NCI-H2171 (cell line): ENCODE data around the gene NECTIN1.
"Not testable (repeated sequence)": the region's sequence is repeated elsewhere in the genome, so short reads cannot be mapped to it uniquely, and the experiment has no call there.

Experiments
- DNase-seq: peaks from one replicate; lab custom pipeline; 2025; lab: John Stamatoyannopoulos, UW

Gene NECTIN1

DNA sequence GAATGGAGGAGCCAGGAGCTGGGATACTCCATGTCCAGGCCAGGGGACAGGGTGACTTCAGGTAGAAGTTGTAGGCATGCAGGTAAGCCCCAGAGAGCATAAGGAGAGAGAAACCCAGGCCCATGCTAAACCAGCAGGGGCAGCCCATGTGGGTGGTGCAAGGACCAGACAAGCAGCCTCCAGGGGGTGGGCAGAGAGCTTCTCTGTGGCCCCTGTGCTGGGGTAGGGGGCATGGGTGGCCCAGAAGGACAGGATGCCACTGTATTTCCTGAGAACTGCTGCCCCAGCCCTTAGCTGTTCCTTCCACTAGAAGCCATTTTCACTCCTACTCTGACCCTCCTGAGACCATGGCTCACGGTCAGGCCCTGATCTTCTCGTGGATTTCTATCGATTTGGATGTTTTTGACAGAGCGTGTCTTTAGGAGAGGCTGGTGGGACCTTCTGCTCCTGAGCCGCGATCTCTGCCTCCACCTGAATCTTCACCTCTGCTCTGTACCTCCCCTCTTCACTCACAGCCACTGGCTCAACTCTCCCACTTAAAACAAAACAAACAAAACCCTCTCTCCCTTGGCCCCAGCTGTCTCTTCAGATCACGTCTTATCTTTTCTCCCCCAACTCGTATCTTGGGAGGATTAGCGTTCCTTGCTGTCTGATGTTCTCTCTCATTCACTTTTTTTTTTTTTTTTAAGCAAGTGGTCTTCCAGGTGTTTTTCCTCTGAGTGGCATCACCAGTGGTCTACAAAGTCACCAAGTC, 112.2 kb downstream of the NECTIN1 start:
- no peak for DNase-seq

DNA sequence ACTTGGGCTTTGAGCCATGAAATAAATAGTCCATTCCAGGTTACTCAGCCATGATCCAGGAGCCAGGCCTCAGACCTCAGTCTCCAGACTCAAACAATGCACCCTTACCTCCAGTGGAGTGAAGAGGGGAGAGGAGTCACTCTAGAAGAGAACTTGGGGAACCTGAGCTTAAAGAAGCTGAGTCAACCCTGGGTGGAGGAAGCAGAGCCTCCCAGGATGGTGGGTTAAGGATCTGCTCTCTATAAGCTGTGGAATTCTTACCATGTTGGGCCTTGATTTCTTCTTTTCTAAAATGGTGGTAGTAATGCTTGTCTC, 113.2 kb downstream of the NECTIN1 start:
- DNase-seq, result no peak

DNA sequence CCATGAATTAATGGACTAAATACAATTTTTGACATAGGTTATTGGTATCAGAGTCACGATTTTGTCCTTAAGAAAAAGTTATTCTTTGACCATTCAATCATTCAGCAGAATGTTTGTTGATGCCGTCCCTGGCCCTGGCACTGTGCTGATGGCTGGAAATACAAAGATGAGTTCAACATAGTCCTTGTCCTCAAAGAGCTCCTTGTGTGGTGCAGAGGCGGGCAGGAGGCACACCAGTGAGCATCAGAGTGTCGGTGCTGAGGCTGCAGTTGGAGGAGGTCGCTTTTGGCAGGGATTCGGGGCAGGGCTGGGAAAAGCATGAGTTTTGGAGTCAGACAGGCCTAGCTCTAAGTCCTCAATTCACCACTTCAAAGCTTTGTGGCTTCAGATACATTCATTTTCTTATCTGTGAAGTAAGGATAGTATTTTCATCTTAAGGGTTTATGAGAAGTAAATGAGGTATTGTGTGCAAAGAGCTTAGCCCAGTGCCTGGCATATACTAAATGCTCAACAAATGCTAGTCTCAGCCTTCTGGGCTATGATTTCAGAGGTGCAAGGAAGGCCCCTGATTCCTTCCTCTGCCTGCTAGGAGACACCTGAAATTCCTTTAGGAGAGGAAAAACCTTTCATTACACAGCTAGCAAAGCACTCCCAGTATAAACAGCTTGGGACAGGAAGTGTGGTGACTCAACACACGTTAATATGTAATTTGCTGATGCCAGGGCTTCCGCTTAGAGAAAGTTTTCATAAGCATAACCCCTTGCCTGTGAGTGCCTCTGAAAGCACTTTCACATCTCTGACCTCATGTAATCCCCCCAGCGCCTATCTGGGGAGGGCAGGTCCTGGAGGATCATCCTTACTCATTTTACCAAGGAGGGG, 113.8 kb downstream of the NECTIN1 start:
- DNase-seq, result no peak

DNA sequence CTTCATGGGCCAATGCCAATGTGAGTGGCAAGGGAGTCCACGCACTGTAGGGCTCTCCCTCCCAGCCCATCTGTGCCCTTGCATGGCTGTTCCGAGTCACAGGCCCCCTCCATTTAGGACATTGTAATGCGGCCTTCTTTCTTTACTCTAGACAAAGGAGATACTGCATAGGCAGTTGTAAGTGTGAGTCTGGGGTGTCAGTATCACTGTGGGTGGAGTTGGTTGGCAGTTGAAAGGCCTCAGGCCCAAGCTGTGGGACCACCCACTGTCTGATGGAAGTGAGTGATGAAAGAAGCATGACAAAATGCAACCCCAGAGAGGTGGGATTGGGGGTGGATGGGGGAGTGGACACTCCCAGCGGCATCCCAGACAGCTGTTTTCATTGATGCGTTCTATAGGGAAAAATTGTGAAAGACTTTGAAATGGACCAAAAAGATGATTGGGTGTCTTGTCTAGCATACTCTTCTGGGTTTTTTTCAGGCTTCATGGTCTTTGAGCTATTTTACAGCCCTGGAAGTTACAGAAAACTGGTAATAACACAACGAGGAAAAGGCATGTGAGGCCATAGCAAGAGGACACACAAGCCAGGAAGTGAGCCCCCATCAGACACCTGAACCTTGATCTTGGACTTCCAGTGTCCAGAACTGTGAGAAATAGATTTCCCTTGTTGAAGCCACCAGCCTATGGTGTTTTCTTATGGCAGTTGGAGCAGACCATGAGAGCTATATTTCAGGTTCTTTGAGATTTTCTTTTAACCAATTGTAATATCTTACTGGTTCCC, 114.6 kb downstream of the NECTIN1 start:
- no peak for DNase-seq

DNA sequence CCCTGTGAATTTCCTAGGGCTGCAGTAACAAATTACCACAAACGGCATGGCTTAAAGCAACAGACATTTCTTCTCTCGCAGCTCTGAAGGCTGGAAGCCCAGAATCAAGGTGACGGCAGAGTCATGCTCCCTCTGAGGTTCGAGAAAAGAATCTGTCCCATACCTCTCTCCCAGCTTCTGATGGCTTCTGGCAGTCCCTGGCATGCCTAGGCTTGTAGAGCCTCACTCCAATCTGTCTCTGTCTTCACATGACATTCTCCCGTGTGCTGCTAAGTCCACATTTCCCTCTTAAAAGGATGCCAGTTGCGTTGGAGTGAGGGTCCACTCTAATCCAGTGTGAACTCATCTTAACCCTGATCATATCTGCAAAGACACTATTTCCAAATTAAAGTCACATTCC, 116.2 kb downstream of the NECTIN1 start:
- DNase-seq, result no peak

DNA sequence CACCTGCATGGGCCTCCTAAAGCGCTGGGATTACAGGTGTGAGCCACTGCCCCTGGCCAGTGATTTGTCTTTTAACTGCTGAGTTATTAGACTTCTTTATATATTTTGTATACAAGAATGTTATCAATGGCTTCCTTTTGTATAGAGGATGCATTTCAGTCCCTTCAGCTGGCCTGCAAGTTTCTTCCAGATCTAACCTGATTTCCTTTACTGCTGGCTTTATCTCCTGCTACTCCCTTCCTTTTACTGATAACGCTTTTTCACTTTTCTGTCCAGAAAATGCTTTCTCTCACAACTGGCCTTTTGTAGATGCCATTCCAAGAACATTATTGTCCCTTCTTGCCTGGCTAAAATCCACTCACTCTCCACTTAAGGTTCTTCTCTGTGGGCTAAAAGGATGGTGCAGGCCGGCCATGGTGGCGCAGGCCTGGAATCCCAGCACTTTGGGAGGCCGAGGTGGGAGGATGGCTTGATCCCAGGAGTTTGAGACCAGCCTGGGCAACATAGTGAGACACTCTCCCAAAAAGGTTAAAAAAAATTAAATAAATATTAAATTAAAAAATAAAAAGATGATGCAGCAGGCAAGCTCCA, 118.1 kb downstream of the NECTIN1 start:
- DNase-seq, result no peak

DNA sequence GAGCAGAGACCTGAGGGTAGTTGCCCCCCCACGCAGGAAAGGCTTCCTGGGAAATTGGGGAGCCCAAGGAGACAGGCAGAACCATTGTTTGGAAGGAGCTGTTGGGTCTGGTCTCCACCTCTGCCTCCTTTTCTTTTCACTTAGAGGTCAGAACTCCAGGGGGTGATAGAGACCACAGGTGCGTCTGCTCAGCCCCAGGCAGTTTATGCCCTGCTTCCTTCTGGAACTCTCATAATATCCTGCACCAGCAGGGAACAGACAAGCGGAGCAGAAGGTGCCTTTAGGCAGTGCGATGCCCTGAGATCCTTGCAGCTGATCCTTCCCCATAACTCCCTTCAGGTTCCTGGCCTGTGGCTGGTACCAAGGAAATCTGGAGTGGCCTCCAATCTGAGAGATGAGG, 120.2 kb downstream of the NECTIN1 start:
- DNase-seq, result no peak

DNA sequence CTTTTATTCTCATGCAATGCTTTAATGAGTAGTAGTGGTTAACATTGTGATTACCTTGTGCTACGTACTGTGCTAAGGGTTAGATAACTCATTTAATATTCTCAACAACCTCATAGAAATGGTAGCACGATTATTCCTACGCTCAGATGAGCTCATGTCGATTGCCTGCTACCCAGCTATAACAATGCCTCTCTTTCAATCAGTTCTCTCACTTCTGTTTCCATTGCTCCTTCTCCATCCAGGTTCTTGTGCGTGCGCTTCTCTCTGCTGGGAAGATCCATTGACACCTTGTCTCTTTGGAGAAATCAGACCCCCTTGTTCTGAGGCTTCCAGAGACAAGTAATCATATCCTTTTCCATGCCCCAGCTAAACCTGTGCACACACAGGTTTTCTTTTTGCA, 120.8 kb downstream of the NECTIN1 start:
- DNase-seq, result no peak

DNA sequence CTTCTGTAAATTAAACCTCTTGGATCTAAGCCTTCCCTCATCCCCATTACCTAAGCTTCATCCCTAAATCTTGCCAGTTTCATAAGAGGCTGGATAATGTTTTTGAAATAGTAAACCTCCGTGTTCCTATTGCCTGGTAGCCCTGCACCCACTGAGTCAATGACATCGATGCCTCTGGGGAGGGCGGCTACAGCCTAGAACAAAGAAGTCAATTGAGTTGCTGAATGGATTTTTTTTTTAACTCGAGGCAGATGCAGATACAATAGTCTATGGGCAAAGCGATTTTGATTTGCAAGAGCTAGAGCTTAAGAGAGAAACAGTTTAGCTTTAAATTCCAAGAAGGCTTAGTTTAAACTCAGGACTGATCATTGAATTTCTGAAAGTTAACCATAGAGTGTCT, 121.3 kb downstream of the NECTIN1 start:
- no peak for DNase-seq

DNA sequence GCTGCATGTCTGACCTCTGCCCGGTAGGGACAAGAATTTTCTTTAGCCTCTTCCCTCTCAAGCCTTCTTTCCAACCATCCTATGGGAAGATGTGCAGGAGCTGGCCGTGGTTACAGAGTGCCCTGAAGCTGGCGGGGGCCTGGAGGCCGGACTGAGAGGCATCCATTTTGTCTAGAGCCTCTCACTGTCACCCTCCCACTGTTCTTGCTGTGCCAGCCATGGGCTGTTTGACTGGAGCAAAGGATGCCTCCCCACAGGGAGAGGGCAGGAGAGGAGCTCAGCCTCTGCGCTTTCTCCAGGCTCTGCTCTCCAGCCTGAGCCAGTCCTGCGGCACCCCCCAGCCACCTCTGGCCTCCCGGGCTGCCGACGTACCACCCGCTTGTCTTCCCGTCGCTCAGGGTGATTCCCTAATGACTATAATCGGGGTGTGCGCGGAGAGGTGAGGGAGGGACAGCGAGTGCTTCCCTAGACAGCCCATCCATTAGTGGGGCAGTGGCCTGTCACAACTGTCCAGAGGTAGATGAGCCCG, 123.8 kb downstream of the NECTIN1 start:
- no peak for DNase-seq

DNA sequence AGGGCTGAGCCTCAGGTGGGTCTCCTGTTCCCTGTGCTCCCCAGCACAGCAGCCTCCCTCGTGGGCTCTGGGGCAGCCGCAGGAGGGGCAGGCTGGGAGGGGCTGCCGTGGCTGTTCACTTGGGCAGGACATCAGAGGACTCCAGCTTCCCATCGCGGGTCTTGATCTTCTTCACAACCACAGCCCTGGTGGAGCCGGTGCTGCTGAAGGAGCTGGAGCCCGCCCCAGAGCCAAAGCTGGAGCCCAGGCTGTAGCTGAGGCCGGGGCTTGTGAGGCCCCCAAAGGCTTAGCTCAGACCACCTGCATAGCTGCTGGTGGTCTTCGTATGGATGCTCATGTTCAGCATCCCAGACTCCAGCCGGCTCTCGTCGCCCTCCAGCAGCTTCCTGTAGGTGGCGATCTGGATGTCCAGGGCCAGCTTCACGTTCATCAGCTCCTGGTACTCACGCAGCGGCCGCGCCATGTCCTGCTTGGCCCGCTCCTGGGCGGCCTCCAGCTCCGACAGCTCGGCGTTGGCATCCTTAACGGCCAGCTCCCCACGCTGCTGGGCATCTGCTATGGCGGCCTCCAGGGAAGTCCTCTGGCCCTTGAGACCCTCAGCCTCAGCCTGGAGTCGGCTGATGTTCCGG, 126.1 kb downstream of the NECTIN1 start:
- DNase-seq, result no peak

DNA sequence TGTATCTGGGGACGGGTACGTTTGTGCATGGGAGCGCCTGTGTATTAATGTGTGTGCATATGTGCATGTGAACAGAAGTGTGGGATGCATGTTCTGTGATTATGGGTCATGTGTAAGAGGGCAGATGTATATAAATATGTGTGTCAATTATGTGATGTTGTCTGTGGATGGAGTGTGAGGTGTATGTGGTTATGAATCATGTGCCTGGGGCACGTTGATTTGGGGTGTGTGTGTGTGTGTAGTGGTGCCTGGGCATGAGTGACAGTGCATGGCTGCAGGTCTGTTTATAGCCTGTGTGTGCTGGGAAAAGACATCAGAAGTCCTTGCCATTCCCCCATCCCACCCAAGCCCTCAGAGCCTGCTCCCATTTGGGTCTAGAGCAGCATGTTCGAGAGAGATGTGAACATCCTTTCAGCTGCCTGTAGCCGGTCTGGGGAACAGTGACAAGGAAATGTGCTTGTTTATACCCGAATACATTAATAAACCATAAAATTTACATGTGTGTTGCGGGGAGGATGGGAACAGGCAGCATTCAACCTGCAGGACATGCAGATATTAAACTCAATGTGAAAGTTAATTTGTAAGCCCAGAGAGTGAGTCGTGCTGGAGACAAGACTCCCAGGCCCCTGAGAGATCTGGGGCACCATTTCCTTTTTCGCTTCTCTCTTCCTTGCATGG, 129.0 kb downstream of the NECTIN1 start:
- no peak for DNase-seq

DNA sequence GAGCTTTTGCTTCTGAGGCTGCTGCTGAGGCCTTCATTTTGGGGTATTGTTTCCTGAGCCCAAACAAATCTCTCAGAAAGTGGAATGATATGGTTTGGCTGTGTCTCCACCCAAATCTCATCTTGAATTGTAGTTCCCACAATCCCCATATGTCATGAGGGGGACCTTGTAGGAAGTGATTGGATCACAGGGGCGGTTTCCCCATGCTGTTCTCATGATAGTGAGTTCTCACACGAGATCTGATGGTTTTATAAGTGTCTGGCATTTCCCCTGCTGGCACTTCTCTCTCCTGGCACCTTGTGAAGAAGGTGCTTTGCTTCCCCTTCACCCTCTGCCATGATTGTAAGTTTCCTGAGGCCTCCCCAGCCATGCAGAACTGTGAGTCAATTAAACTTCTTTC, 133.1 kb downstream of the NECTIN1 start:
- DNase-seq, result not testable (repeated sequence)

DNA sequence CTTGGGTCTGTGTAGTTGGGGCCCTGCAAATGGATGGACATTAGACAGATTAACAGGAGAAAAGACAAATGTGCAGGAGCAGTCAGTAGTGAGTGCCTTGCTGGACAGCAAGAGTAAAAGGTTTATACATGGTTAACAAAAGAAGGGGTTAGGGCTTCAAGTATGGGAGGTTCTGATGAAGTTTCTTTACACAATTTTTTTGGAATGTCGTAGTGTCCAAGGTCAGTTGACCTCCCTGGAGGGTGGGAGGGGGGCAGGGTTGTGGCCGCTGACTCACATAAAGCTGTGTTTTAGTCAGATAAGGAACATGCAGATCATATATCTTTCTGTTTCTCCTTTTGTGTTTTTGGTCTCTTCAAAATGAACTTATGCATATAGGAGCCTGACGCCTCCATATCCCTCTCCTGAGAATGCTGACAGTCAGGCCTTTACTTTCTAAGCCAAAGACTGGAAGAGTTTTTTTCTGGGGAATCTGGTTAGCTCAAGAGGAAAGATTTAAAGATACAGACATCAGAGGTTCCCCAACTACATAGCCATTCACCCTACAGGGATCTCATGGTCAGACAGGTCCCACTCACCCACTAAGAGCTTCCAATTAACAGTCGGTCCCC, 134.3 kb downstream of the NECTIN1 start:
- DNase-seq, result no peak

DNA sequence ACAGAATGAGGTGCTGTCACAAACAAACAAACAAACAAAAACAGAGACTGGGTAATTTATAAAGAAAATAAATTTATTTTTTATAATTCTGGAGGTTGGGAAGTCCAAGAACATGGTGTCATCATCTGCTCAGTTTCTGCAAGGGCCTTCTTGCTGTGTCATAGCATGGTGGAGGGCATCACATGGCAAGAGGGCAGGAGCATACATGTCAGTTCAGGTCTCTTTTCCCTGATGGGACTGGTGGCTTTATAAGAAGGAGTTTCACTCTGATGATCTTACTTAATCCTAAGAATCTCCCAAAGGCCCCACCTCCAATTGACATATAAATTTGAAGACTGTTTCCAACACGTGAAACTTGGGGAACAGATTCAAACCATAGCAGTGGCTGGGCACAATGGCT, 135.7 kb downstream of the NECTIN1 start:
- no peak for DNase-seq

DNA sequence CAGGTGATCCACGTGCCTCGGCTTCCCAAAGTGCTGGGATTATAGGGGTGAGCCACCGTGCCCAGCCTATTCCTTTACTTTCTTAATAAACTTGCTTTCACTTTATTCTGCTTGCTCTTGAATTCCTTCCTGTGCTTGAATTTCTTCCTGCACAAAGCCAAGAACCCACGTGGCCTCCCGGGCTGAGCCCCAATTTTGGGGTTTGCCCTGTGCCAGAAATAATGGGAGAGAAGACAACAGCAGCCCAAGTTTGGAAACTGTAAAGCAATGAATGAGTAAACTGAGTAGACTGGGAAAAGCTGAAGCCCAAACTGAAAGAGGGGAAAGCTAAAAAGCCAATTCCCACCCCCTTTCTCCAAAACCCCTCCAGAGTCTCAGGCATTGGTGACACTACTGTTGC, 136.4 kb downstream of the NECTIN1 start:
- DNase-seq, result no peak

DNA sequence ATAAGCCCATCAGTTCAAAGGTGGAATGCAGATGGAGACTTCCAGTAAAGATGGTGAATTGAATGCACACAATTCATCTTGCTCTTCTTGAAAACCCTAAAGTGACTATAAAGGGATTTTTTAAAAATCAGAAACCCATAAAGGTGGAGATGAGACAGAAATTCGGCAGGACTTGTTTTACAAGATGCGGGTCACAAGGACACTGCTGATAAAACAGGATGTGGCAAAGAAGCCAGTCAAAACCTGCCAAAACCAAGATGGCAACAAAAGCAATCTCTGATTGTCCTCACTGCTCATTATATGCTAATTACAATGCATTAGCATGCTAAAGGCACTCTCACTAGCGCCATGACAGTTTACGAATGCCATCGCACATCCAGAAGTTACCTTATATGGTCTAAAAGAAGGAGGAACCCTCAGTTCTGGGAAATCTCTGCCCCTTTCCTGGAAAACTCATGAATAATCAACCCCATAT, 137.1 kb downstream of the NECTIN1 start:
- DNase-seq, result no peak

DNA sequence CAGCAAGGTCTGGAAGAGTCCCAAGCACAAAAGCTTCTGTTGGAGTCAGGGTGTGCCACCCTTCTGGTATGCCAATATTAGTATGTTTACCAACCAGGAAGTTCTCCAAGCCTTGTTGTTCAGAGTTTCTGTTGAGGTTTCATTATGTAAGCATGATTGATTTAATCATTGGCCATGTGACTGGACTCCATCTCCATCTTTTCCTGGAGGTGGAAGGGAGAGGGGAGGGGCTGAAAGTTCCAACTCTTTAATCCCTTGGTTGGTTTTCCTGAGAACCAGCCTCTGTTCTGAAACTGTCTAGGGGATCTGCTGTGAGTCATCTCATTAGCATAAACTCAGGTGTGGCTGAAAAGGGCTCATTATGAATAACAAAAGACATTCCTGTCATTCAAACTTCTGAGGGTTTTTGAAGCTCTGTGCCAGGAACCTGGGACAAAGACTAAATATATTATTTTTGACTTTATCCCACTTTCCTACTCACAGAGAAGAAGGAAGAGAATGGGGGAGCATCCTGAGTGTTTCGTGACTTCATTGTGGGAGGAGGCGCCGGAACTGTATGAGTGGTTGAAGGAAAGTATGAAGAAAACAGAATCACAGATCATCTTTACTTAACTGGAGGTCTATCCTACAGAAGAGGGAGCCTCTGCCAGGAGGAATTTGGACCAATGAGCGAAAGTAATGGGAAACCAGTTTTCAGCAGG, 138.2 kb downstream of the NECTIN1 start:
- DNase-seq, result no peak

DNA sequence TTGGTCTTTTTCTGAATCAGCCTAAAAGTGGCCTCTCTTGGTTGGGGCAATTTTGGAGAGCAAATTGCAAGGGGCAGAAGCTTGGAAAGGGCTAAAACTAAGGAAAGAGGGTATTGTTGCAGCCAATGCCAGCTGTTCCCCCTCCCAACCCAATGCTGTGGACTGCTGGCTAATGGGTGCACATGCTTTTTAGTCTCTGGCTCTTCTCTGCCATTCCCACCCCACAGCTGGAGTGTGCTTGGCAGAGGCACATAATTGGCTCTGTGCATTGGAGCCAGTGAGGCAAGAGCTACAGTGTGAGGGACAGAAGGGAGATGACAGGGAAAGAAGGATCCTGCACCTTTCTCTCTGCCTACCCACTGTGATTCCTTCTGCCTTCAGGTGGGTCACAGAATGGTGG, 140.0 kb downstream of the NECTIN1 start:
- DNase-seq, result no peak
